ENCODE data around the gene SLC29A3.

The SLC29A3 gene

GRCh38 chr10:71301371-71301916 is 17.6 kb upstream of the SLC29A3 start:
- DNase-seq, result no peak

GRCh38 chr10:71302451-71302850 is 16.6 kb upstream of the SLC29A3 start:
- DNase-seq, result no peak

GRCh38 chr10:71302874-71303568 is 16.0 kb upstream of the SLC29A3 start:
- DNase-seq, result peak in 1 of 2 donors; percentile 44

- DNase-seq, result no peak
Observed at GRCh38 chr10:71303569-71303907, 15.5 kb upstream of the SLC29A3 start.

GRCh38 chr10:71304914-71305313 is 14.1 kb upstream of the SLC29A3 start:
- DNase-seq, result no peak

- DNase-seq, result no peak
Observed at GRCh38 chr10:71306979-71307378, 12.1 kb upstream of the SLC29A3 start.

GRCh38 chr10:71307469-71308085 is 11.5 kb upstream of the SLC29A3 start:
- no peak for DNase-seq

GRCh38 chr10:71308244-71308643 is 10.8 kb upstream of the SLC29A3 start:
- DNase-seq, result no peak

GRCh38 chr10:71308985-71309384 is 10.1 kb upstream of the SLC29A3 start:
- DNase-seq, result no peak

- DNase-seq, result no peak
Observed at GRCh38 chr10:71309919-71310318, 9.1 kb upstream of the SLC29A3 start.

GRCh38 chr10:71312220-71312619 is 6.8 kb upstream of the SLC29A3 start:
- no peak for DNase-seq

GRCh38 chr10:71312811-71313789 is 6.0 kb upstream of the SLC29A3 start:
- no peak for DNase-seq

- peak; percentile 53 to 62 for DNase-seq
Observed at GRCh38 chr10:71314028-71314693, 4.9 kb upstream of the SLC29A3 start.

GRCh38 chr10:71314694-71315225 is 4.3 kb upstream of the SLC29A3 start:
- no peak for DNase-seq

- DNase-seq, result no peak
Observed at GRCh38 chr10:71316056-71316785, 2.8 kb upstream of the SLC29A3 start.

- no peak for DNase-seq
Observed at GRCh38 chr10:71316786-71317160, 2.3 kb upstream of the SLC29A3 start.

- no peak for DNase-seq
Observed at GRCh38 chr10:71317739-71318138, 1.3 kb upstream of the SLC29A3 start.

- no peak for DNase-seq
Observed at GRCh38 chr10:71319800-71320392, 837 bp downstream of the SLC29A3 start.

GRCh38 chr10:71320592-71320991 is 1.5 kb downstream of the SLC29A3 start:
- DNase-seq, result no peak

GRCh38 chr10:71321386-71321785 is 2.3 kb downstream of the SLC29A3 start:
- no peak for DNase-seq

- peak in 1 of 2 donors; percentile 23 for DNase-seq
Observed at GRCh38 chr10:71323407-71323806, 4.3 kb downstream of the SLC29A3 start.

All from CD4-positive, alpha-beta T cell treated with Interleukin-1 beta for 1 hour (primary cell).